Stomach (tissue), 9 donors: ENCODE data around the gene CCDC86. TPM values are rescaled to one million over a fixed set of nuclear protein-coding genes. Genes with fewer than 3 reads are reported as not detected.

Experiments
- DNase-seq, 2 donors: peaks; one replicate each; pipeline versions ENCODE4 v3.0.0 to v3.0.0-alpha.2; 2013 to 2019
- H3K27ac ChIP-seq, 5 donors: fragments of 200-600 bp in 4 of 5; sonication (generic) in 4 of 5; one replicate each; pipeline ENCODE4 v1.5.1; 2013 to 2019; ENCODE audit warnings: mild to moderate bottlenecking in 1 of 5, moderate library complexity in 1 of 5
- H3K27me3 ChIP-seq, 3 donors: fragments of 200-600 bp; sonication (generic); one replicate each; pipeline ENCODE4 v1.5.1; 2017 to 2019; ENCODE audit warnings: mixed run types in 1 of 3
- H3K36me3 ChIP-seq, 4 donors: fragments of 200-600 bp; sonication (generic); 1 replicate in 3 of 4; 2 replicates in 1 of 4; pipeline ENCODE4 v1.5.1; 2016 to 2019
- H3K4me1 ChIP-seq, 4 donors: fragments of 200-600 bp; sonication (generic); one replicate each; pipeline ENCODE4 v1.5.1; 2016 to 2019
- H3K4me3 ChIP-seq, 4 donors: fragments of 200-600 bp; sonication (generic) in 3 of 4; one replicate each; pipeline ENCODE4 v1.5.1; 2016 to 2019; ENCODE audit warnings: mild to moderate bottlenecking in 1 of 4
- H3K9me3 ChIP-seq, 4 donors: fragments of 200-600 bp; sonication (generic); one replicate each; pipeline ENCODE4 v1.5.1; 2016 to 2019
- EP300 ChIP-seq: sonication (generic); formaldehyde crosslinking; IDR thresholded peaks from one replicate; pipeline ENCODE4 v1.6.1; 2017; ENCODE audit warnings: antibody characterized with exemption
- POLR2A ChIP-seq, 4 donors: fragments of 450-650 bp; IDR thresholded peaks; one replicate each; pipeline ENCODE4 v1.6.1; 2016; ENCODE audit warnings: antibody characterized with exemption in 4 of 4, control low read depth in 2 of 4, mild to moderate bottlenecking in 1 of 4, moderate library complexity in 1 of 4
- POLR2AphosphoS5 ChIP-seq, 3 donors: sonication (generic); formaldehyde crosslinking; IDR thresholded peaks; one replicate each; pipeline ENCODE4 v1.6.1; 2016; ENCODE audit warnings: antibody characterized with exemption in 3 of 3
- WGBS, 5 donors: extraction: QIAGEN DNeasy Blood & Tissue Kit in 3 of 5; methylation state at CpG; one replicate each; pipeline versions ENCODE4 v1.1.5 to v1.1.7; 2013 to 2018; 5-methylcytosine and 5-hydroxymethylcytosine counted together
- intact Hi-C: fragments of 100-400 bp; cut with DNase I; formaldehyde crosslinking; loops from one replicate; pipeline ENCODE4 v1.15.1; 2023; ENCODE audit warnings: low total_unique reads
- polyA plus RNA-seq, 3 donors: library from polyadenylated mRNA; stranded (reverse); fragments of 200-250 nt; gene quantifications; one replicate each; pipeline ENCODE4 v1.2.3, GENCODE V29; 2013
- total RNA-seq, 5 donors: library from RNA; depleted of rRNA; stranded (reverse); fragments of >200 nt; gene quantifications; one replicate each; pipeline versions ENCODE4 v1.1.0 to v1.2.3, GENCODE V29; 2014 to 2016
- TF ChIP-seq, protein P1 (sequence below), 7 experiments: fragments of 450-650 bp in 4 of 7; fragments of 200-600 bp in 3 of 7; sonication (generic) in 3 of 7; IDR thresholded peaks; one replicate each; pipeline ENCODE4 v1.5.1; 2016 to 2019; ENCODE audit warnings: antibody characterized with exemption in 7 of 7, control low read depth in 2 of 7, mild to moderate bottlenecking in 1 of 7
- donor health status: healthy with polysubstance abuse.
- donor health status: Bipolar disorder and iron deficiency.
- donor health status: healthy.

CCDC86 gene
- total and polyA plus RNA-seq, 8 donors: 7.0 to 37.9 (median 16.2) TPM

DNA sequence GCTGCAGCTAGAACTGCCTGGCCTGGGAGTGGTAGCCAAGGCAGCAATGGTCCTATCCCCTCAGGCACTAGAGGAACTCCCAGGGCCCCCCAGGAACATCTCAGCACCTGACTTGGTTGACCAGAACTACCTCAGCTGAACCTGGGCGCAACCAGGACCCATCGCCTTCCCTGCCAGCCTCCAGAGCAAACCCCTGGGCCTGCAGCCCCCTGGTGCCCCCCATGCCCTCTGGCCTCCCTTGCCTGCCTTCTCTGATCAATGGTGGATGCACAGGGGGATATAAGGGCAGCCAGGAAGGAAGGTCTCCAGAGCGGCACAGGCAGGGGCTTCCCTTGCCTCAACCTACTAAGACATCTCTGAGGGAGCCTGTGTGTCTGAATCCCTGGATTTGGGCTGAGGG is 43.3 kb upstream of the CCDC86 start:
- intact Hi-C loops: no loop called here
- DNase-seq: no peak
- Histone ChIP-seq H3K36me3 (no peaks in the 10 kb centered on the region), H3K27ac (no peak overlapping the region), H3K4me3 (no peak overlapping the region), H3K9me3 (no peaks in the 10 kb centered on the region), H3K27me3 (peaks cover 0 to 29% (median 0%) of the 10 kb centered on the region in 3 donors), H3K4me1 (no peaks in the 10 kb centered on the region)
- WGBS, 5 donors: 90 to 100% (median 98%) methylated on average over 3 of the region's 3 CpGs
- no peak for TF ChIP-seq POLR2A (IDR thresholded peaks at IDR 0.05)
- no peak for TF ChIP-seq EP300
- no peak for TF ChIP-seq POLR2AphosphoS5 (IDR thresholded peaks at IDR 0.05)
- TF ChIP-seq, protein P1, sequence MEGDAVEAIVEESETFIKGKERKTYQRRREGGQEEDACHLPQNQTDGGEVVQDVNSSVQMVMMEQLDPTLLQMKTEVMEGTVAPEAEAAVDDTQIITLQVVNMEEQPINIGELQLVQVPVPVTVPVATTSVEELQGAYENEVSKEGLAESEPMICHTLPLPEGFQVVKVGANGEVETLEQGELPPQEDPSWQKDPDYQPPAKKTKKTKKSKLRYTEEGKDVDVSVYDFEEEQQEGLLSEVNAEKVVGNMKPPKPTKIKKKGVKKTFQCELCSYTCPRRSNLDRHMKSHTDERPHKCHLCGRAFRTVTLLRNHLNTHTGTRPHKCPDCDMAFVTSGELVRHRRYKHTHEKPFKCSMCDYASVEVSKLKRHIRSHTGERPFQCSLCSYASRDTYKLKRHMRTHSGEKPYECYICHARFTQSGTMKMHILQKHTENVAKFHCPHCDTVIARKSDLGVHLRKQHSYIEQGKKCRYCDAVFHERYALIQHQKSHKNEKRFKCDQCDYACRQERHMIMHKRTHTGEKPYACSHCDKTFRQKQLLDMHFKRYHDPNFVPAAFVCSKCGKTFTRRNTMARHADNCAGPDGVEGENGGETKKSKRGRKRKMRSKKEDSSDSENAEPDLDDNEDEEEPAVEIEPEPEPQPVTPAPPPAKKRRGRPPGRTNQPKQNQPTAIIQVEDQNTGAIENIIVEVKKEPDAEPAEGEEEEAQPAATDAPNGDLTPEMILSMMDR (IDR thresholded peaks at IDR 0.05): no peak

DNA sequence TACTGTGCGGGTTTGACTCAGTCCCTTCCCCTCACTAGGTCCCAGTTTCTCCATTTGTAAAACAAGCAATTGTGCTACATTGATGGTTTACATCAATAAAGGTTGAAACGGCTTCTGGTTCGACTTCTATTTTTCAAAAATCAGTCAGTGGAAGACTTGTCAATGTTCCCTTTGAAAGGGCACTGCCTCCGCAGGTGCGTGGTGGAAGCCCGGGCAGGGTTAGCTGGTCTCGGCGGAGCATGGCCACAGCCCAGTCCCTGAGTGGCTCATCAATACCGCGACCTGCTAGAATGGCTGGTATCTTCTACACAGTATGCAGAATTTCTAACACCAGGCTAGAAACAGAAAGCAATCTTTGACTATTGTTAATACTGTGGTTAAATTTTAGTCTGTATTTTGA is 40.7 kb upstream of the CCDC86 start:
- Histone ChIP-seq H3K36me3 (no peaks in the 10 kb centered on the region), H3K27ac (no peak overlapping the region), H3K9me3 (no peaks in the 10 kb centered on the region), H3K27me3 (peaks cover 0 to 32% (median 0%) of the 10 kb centered on the region in 3 donors), H3K4me1 (no peaks in the 10 kb centered on the region), H3K4me3 (no peak overlapping the region)
- intact Hi-C loops: no loop called here
- WGBS, 5 donors: 88 to 92% (median 90%) methylated on average over 10 of the region's 10 CpGs
- no peak for DNase-seq
- TF ChIP-seq, protein P1 (IDR thresholded peaks at IDR 0.05): no peak
- TF ChIP-seq POLR2A (IDR thresholded peaks at IDR 0.05): no peak
- TF ChIP-seq EP300: no peak
- no peak for TF ChIP-seq POLR2AphosphoS5 (IDR thresholded peaks at IDR 0.05)

DNA sequence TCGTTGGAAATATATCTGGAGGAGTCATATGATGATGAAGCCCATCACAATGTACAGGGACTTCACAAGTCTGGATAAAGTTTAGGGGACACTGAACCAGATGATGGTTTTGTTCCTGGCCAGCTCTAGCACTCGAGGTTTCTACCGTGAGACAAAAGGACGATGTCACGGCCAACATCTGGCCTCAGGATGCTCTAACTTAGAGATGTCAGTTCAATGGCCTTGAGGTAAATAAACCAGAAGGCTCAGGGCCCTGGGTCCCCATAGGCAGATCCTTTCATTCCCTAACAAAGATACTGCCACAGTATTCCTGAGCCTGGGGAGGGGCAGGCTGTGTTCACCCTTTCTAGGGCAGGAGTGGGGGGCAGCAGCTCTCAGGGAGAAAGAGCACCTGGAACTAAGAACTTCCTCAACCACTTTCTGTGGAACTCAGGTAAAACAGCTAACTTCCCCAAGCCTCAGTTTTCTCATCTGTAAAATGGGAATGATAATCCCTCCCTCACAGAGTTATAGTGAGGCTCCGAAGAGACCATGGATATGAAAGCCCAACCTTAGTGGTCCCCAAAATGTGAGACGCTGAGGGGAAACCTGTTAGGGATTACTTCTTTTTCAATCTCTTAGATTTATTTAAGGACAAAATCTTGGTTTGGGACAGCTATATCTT is 38.5 kb upstream of the CCDC86 start:
- intact Hi-C loops: no loop called here
- Histone ChIP-seq H3K4me1 (no peaks in the 10 kb centered on the region), H3K27me3 (peaks cover 0 to 21% (median 0%) of the 10 kb centered on the region in 3 donors), H3K4me3 (no peak overlapping the region), H3K36me3 (no peaks in the 10 kb centered on the region), H3K9me3 (no peaks in the 10 kb centered on the region), H3K27ac (no peak overlapping the region)
- TF ChIP-seq EP300 (no peak), POLR2A (IDR thresholded peaks at IDR 0.05) (no peak), POLR2AphosphoS5 (IDR thresholded peaks at IDR 0.05) (no peak)
- TF ChIP-seq, protein P1 (IDR thresholded peaks at IDR 0.05): no peak
- DNase-seq: no peak
- WGBS, 5 donors: 76 to 85% (median 82%) methylated on average over 7 of the region's 7 CpGs

DNA sequence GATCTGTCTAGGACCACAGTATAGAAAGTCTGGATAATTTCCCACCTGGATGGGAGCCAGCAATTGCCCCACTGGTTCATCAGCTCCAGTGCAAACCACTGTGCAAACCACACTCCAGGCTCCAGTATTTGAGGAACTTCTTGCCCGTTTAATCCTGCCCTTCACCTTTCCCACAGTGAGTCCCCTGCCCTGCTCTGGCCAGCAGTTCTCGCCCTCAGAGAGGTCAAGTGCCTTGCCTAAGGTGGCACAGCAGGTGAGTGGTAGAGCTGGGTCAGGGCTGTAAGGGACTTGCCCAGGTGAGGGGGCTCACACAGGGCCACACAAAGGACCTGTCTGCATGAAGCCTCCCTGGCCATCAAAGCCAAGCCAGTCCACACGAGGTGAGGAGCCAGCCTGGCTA is 32.7 kb upstream of the CCDC86 start:
- WGBS, 5 donors: 56 to 69% (median 57%) methylated on average over 3 of the region's 3 CpGs
- H3K27me3 ChIP-seq: no peaks in the 10 kb centered on the region
- H3K36me3 ChIP-seq: no peaks in the 10 kb centered on the region
- no peaks in the 10 kb centered on the region for H3K9me3 ChIP-seq
- DNase-seq: no peak
- H3K27ac ChIP-seq: no peak overlapping the region
- TF ChIP-seq POLR2AphosphoS5 (IDR thresholded peaks at IDR 0.05) (no peak), POLR2A (IDR thresholded peaks at IDR 0.05) (no peak), EP300 (no peak)
- TF ChIP-seq, protein P1 (IDR thresholded peaks at IDR 0.05): no peak
- H3K4me3 ChIP-seq: no peak overlapping the region
- intact Hi-C loops: no loop called here
- H3K4me1 ChIP-seq: no peaks in the 10 kb centered on the region
